ENCODE results near the gene ZNF621.
"Not testable (repeated sequence)": the region's sequence is repeated elsewhere in the genome, so short reads cannot be mapped to it uniquely, and the experiment has no call there.

DNA sequence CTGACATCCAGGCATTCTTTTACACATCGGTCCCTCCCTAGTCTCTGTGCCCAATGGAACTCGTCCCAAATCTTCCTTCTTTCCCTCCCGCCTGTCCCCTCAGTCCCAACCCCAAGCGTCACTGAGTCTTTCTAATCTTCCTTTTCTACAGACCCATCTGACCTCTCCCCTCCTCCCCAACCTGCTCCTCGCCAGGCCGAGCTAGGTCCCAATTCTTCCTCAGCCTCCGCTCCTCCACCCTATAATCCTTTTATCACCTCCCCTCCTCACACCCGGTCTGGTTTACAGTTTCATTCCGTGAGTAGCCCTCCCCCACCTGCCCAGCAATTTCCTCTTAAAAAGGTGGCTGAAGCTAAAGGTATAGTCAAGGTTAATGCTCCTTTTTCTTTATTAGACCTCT, 37.7 kb downstream of the ZNF621 start:
- TF ChIP-seq, protein P1, sequence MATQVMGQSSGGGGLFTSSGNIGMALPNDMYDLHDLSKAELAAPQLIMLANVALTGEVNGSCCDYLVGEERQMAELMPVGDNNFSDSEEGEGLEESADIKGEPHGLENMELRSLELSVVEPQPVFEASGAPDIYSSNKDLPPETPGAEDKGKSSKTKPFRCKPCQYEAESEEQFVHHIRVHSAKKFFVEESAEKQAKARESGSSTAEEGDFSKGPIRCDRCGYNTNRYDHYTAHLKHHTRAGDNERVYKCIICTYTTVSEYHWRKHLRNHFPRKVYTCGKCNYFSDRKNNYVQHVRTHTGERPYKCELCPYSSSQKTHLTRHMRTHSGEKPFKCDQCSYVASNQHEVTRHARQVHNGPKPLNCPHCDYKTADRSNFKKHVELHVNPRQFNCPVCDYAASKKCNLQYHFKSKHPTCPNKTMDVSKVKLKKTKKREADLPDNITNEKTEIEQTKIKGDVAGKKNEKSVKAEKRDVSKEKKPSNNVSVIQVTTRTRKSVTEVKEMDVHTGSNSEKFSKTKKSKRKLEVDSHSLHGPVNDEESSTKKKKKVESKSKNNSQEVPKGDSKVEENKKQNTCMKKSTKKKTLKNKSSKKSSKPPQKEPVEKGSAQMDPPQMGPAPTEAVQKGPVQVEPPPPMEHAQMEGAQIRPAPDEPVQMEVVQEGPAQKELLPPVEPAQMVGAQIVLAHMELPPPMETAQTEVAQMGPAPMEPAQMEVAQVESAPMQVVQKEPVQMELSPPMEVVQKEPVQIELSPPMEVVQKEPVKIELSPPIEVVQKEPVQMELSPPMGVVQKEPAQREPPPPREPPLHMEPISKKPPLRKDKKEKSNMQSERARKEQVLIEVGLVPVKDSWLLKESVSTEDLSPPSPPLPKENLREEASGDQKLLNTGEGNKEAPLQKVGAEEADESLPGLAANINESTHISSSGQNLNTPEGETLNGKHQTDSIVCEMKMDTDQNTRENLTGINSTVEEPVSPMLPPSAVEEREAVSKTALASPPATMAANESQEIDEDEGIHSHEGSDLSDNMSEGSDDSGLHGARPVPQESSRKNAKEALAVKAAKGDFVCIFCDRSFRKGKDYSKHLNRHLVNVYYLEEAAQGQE (IDR thresholded peaks at IDR 0.05), result not testable (repeated sequence)
- TF ChIP-seq BHLHE40 (IDR thresholded peaks at IDR 0.05; ENCODE audit: low read depth, low read length); POLR2A (IDR thresholded peaks at IDR 0.05; ENCODE audit: low read length); FOSL2 (IDR thresholded peaks at IDR 0.05); FOSL2 (CRISPR knock-in tag; IDR thresholded peaks at IDR 0.05): not testable (repeated sequence)
- TF ChIP-seq, protein P2, sequence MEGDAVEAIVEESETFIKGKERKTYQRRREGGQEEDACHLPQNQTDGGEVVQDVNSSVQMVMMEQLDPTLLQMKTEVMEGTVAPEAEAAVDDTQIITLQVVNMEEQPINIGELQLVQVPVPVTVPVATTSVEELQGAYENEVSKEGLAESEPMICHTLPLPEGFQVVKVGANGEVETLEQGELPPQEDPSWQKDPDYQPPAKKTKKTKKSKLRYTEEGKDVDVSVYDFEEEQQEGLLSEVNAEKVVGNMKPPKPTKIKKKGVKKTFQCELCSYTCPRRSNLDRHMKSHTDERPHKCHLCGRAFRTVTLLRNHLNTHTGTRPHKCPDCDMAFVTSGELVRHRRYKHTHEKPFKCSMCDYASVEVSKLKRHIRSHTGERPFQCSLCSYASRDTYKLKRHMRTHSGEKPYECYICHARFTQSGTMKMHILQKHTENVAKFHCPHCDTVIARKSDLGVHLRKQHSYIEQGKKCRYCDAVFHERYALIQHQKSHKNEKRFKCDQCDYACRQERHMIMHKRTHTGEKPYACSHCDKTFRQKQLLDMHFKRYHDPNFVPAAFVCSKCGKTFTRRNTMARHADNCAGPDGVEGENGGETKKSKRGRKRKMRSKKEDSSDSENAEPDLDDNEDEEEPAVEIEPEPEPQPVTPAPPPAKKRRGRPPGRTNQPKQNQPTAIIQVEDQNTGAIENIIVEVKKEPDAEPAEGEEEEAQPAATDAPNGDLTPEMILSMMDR (IDR thresholded peaks at IDR 0.05), result not testable (repeated sequence)
